RWPE2 (cell line): ENCODE data around the gene KCNK1.

Experiments
- ATAC-seq: fragments of 200-7000 bp; cut with Tn5 transposase; 3 replicates; pipeline ENCODE4 v1.9.1; 2021; ENCODE audit warnings: low read depth
- DNase-seq: peaks from one replicate; pipeline ENCODE4 v3.0.0-alpha.2; 2020; ENCODE audit warnings: low spot score
- H3K27ac ChIP-seq: fragments of 450-650 bp; 2 replicates; pipeline ENCODE4 v1.5.1; 2017; ENCODE audit warnings: mild to moderate bottlenecking; ENCODE audit not compliant: poor library complexity, severe bottlenecking
- H3K27me3 ChIP-seq: fragments of 250-450 bp; sonication (Bioruptor Pico); 2 replicates; pipeline ENCODE4 v1.5.1; 2021; ENCODE audit warnings: mild to moderate bottlenecking, moderate library complexity; ENCODE audit not compliant: insufficient read depth, poor library complexity, severe bottlenecking
- H3K36me3 ChIP-seq: fragments of 250-450 bp; sonication (Bioruptor Pico); 2 replicates; pipeline ENCODE4 v1.5.1; 2020; ENCODE audit warnings: low read depth, mild to moderate bottlenecking, moderate library complexity
- H3K4me1 ChIP-seq: fragments of 250-450 bp; sonication (Bioruptor Pico); 2 replicates; pipeline ENCODE4 v1.5.1; 2021; ENCODE audit warnings: mild to moderate bottlenecking, moderate library complexity; ENCODE audit not compliant: insufficient read depth, poor library complexity, severe bottlenecking
- H3K4me3 ChIP-seq: fragments of 250-450 bp; sonication (Bioruptor Pico); 2 replicates; pipeline ENCODE4 v1.5.1; 2021; ENCODE audit warnings: mild to moderate bottlenecking, moderate library complexity; ENCODE audit not compliant: severe bottlenecking
- H3K9me3 ChIP-seq: fragments of 250-450 bp; sonication (Bioruptor Pico); 2 replicates; pipeline ENCODE4 v1.5.1; 2021; ENCODE audit warnings: mild to moderate bottlenecking, moderate library complexity; ENCODE audit not compliant: severe bottlenecking
- TF ChIP-seq, protein P1 (sequence below): fragments of 450-650 bp; IDR thresholded peaks from one replicate; pipeline ENCODE4 v1.5.1; 2017; ENCODE audit warnings: mild to moderate bottlenecking, moderate library complexity; ENCODE audit not compliant: poor library complexity, severe bottlenecking

KCNK1 gene

DNA sequence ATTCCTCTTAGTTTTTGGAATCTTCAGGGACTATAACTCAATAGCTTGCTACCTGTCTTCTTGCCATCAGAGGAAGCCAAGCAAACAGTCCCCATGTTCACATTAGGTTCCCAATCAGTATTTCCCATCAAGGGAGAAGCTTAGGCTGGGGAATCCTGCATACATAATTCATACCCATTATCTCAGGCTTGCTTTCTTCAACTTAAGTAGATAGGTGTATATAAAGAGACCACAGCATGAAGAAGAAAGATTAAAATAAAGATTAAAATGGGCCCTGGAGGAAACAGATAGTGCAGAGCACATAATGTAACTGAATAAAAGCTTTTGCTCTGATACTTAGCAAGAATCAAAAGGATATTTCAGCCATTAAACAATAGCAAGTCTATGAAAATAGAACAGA lies 29.0 kb upstream of the KCNK1 start:
- no peaks in the 10 kb centered on the region for H3K36me3 ChIP-seq
- H3K27me3 ChIP-seq, result no peaks in the 10 kb centered on the region
- no peak for ATAC-seq
- H3K9me3 ChIP-seq, result no peaks in the 10 kb centered on the region
- H3K4me3 ChIP-seq, result no peak overlapping the region
- no peak overlapping the region for H3K27ac ChIP-seq
- TF ChIP-seq, protein P1, sequence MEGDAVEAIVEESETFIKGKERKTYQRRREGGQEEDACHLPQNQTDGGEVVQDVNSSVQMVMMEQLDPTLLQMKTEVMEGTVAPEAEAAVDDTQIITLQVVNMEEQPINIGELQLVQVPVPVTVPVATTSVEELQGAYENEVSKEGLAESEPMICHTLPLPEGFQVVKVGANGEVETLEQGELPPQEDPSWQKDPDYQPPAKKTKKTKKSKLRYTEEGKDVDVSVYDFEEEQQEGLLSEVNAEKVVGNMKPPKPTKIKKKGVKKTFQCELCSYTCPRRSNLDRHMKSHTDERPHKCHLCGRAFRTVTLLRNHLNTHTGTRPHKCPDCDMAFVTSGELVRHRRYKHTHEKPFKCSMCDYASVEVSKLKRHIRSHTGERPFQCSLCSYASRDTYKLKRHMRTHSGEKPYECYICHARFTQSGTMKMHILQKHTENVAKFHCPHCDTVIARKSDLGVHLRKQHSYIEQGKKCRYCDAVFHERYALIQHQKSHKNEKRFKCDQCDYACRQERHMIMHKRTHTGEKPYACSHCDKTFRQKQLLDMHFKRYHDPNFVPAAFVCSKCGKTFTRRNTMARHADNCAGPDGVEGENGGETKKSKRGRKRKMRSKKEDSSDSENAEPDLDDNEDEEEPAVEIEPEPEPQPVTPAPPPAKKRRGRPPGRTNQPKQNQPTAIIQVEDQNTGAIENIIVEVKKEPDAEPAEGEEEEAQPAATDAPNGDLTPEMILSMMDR, result no peak
- no peaks in the 10 kb centered on the region for H3K4me1 ChIP-seq
- DNase-seq, result no peak

DNA sequence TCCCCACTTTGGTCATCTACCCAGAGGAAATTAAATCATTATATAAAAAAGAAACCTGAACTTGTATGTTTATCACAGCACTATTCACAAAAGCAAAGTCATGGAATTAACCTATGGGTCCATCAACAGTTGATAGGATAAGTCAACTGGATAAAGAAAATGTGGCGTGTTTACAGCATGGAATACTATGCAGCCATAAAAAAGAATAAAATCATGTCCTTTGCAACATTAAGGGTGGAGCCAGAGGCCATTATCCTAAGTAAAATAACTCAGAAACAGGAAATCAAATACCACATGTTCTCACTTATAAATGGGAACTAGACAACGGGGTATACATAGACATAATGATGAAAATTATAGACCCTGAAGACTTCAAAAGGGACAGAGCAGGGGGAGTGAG lies 27.6 kb upstream of the KCNK1 start:
- Histone ChIP-seq H3K27ac (no peak overlapping the region), H3K4me1 (no peaks in the 10 kb centered on the region), H3K4me3 (no peak overlapping the region), H3K27me3 (no peaks in the 10 kb centered on the region), H3K9me3 (no peaks in the 10 kb centered on the region), H3K36me3 (no peaks in the 10 kb centered on the region)
- TF ChIP-seq, protein P1, result no peak
- no peak for ATAC-seq
- no peak for DNase-seq

DNA sequence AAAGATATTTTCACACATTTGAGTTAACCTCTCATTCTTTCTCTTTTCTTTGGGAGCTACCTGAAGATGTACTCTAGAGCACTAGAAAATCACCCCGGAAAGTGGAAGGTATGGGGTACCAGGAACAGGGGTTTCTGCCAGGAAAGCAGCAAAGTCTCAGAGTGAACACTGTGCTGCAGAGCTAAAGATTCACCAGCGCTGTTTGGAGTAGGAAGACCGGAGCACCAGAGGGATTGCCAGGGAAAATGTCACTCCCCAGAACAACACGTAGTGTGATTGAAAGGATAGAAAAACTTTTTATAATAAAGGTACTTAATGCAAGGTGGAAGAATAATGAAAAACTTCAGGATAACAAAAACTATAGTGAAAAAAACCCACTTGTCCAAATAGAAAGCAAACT lies 26.7 kb upstream of the KCNK1 start:
- H3K4me1 ChIP-seq, result no peaks in the 10 kb centered on the region
- no peak overlapping the region for H3K27ac ChIP-seq
- no peaks in the 10 kb centered on the region for H3K9me3 ChIP-seq
- no peaks in the 10 kb centered on the region for H3K36me3 ChIP-seq
- TF ChIP-seq, protein P1, result no peak
- H3K27me3 ChIP-seq, result no peaks in the 10 kb centered on the region
- no peak for ATAC-seq
- no peak for DNase-seq
- no peak overlapping the region for H3K4me3 ChIP-seq

DNA sequence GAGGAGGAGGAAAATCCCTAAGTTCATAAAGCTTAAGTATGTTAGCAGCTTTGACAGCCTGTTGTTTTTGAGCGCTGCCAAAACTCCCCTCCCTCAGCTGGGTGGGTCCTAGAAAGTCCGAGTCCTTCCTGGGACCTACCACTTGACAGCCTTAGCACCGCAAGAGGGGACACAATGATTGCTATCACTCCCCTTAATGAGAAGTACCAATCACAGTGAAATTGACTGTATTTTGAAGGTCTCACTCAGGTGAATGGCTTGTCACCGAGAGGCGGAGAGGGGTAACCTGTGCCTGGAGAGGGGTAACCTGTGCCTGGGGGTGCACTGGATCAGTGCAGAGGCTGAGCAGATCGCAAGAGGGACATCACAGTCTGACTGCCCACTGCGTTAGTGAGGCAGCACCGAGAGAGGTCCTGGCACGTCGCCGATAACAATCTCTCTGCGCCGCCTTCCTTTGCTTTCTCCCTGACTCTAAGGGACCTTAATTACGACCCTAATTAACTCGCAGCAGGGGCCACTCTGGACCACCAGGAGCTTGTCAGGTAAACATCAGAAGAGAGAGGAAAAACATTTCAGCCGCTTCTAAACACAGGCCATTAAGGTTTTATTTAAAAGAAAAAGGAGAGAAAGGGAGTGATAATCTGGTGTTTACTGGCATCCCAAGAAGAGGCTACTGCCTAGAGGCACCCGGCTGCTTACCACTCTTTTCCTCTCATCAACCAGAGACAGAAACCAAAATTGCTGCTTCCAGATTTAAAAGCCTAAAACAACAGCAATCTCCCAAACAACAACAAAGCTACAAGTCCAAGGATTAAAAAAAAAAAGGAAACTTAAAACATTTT lies 25.7 kb upstream of the KCNK1 start:
- no peaks in the 10 kb centered on the region for H3K36me3 ChIP-seq
- H3K4me1 ChIP-seq, result no peaks in the 10 kb centered on the region
- TF ChIP-seq, protein P1, result no peak
- no peaks in the 10 kb centered on the region for H3K27me3 ChIP-seq
- ATAC-seq (peak; percentile 31; the same call in 1 of the 3 replicates), DNase-seq (no peak)
- no peaks in the 10 kb centered on the region for H3K9me3 ChIP-seq
- no peak overlapping the region for H3K4me3 ChIP-seq
- no peak overlapping the region for H3K27ac ChIP-seq

DNA sequence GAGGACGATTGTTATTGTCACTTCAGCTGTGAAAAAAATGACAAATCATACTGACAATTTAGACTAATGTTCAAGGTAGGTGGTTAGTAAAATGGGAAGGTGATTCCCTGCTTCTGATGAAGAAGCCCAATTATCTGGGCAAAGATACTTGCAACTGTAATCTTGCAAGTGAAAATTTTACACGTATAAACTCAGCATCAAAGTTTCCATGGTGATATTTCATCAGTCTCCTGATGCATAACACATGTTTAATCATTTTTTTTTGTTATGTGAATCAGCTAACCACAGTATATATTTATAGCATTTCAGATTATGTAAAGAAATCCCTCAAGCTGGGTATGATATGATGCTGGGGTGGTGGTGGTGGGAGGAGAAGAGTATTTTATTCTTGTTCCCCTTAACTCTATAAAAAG lies 16.4 kb upstream of the KCNK1 start:
- H3K4me1 ChIP-seq, result no peaks in the 10 kb centered on the region
- DNase-seq, result no peak
- ATAC-seq, result no peak
- H3K4me3 ChIP-seq, result no peak overlapping the region
- no peaks in the 10 kb centered on the region for H3K9me3 ChIP-seq
- H3K36me3 ChIP-seq, result no peaks in the 10 kb centered on the region
- H3K27ac ChIP-seq, result no peak overlapping the region
- no peaks in the 10 kb centered on the region for H3K27me3 ChIP-seq
- TF ChIP-seq, protein P1, result no peak
